ENCODE measurements around the gene PDE6A. TPM values are rescaled to one million over a fixed set of nuclear protein-coding genes. Genes with fewer than 3 reads are reported as not detected.

PDE6A gene
- total RNA-seq, 1 donor from 2014 or later: 0.14 TPM

- no peak overlapping the region for H2AFZ ChIP-seq (ENCODE audit: low read depth, low read length)
- H3K79me2 ChIP-seq (ENCODE audit: insufficient read depth, low read length): no peaks in the 10 kb centered on the region
- Mint-ChIP-seq H3K4me1 (ENCODE audit: low read depth, unreplicated experiment) (peaks cover 8% of the 10 kb centered on the region), H3K27me3 (ENCODE audit: low read depth, unreplicated experiment) (peaks cover 10% of the 10 kb centered on the region), H3K36me3 (ENCODE audit: low read depth, unreplicated experiment) (peaks cover 2% of the 10 kb centered on the region), H3K4me3 (ENCODE audit: unreplicated experiment) (no peak overlapping the region), H3K27ac (ENCODE audit: unreplicated experiment) (no peak overlapping the region), H3K9me3 (ENCODE audit: unreplicated experiment) (peaks cover 9% of the 10 kb centered on the region)
- H3K4me2 ChIP-seq (ENCODE audit: low read length): no peak overlapping the region
- H3K36me3 ChIP-seq (ENCODE audit: insufficient read depth, low read length): no peaks in the 10 kb centered on the region
- H4K20me1 ChIP-seq (ENCODE audit: insufficient read depth, low read length): no peaks in the 10 kb centered on the region
- FAIRE-seq (no peak), DNase-seq (ENCODE audit: low read depth) (no peak)
- no peaks in the 10 kb centered on the region for H3K4me1 ChIP-seq (ENCODE audit: insufficient read depth, low read length)
- peaks cover 8% of the 10 kb centered on the region for H3K27me3 ChIP-seq (ENCODE audit: insufficient read depth, low read length)
- no peaks in the 10 kb centered on the region for H3K9me3 ChIP-seq (ENCODE audit: insufficient read depth, low read depth, low read length)
- TF ChIP-seq CTCF (IDR thresholded peaks at IDR 0.05; ENCODE audit: insufficient read depth, low read depth, low read length) (no peak), EZH2 (IDR thresholded peaks at IDR 0.05; ENCODE audit: insufficient read depth, low read length) (no peak)
- H3K9ac ChIP-seq (ENCODE audit: low read length): no peak overlapping the region
- H3K27ac ChIP-seq (ENCODE audit: low read depth, low read length): no peak overlapping the region
- H3K4me3 ChIP-seq (ENCODE audit: insufficient read depth, low read depth, low read length): no peak overlapping the region
Measured at GRCh38 chr5:149869411-149869821, 75.2 kb downstream of the PDE6A start.

GRCh38 chr5:149865746-149866145 is 78.8 kb downstream of the PDE6A start:
- no peak for TF ChIP-seq EZH2 (IDR thresholded peaks at IDR 0.05; ENCODE audit: insufficient read depth, low read length)
- no peak for TF ChIP-seq CTCF (IDR thresholded peaks at IDR 0.05; ENCODE audit: insufficient read depth, low read depth, low read length)
- Histone ChIP-seq H3K4me2 (ENCODE audit: low read length) (no peak overlapping the region), H3K9ac (ENCODE audit: low read length) (no peak overlapping the region), H3K27ac (ENCODE audit: low read depth, low read length) (no peak overlapping the region), H4K20me1 (ENCODE audit: insufficient read depth, low read length) (no peaks in the 10 kb centered on the region), H2AFZ (ENCODE audit: low read depth, low read length) (no peak overlapping the region), H3K9me3 (ENCODE audit: insufficient read depth, low read depth, low read length) (no peaks in the 10 kb centered on the region), H3K4me3 (ENCODE audit: insufficient read depth, low read depth, low read length) (no peak overlapping the region), H3K4me1 (ENCODE audit: insufficient read depth, low read length) (no peaks in the 10 kb centered on the region), H3K36me3 (ENCODE audit: insufficient read depth, low read length) (no peaks in the 10 kb centered on the region), H3K79me2 (ENCODE audit: insufficient read depth, low read length) (no peaks in the 10 kb centered on the region), H3K27me3 (ENCODE audit: insufficient read depth, low read length) (peaks cover 3% of the 10 kb centered on the region)
- Mint-ChIP-seq H3K4me3 (ENCODE audit: unreplicated experiment) (no peak overlapping the region), H3K27ac (ENCODE audit: unreplicated experiment) (no peak overlapping the region), H3K36me3 (ENCODE audit: low read depth, unreplicated experiment) (peaks cover 2% of the 10 kb centered on the region), H3K9me3 (ENCODE audit: unreplicated experiment) (peaks cover 9% of the 10 kb centered on the region), H3K4me1 (ENCODE audit: low read depth, unreplicated experiment) (peaks cover 2% of the 10 kb centered on the region), H3K27me3 (ENCODE audit: low read depth, unreplicated experiment) (peaks cover 13% of the 10 kb centered on the region)
- FAIRE-seq (no peak), DNase-seq (ENCODE audit: low read depth) (no peak)

GRCh38 chr5:149863830-149864229 is 80.8 kb downstream of the PDE6A start:
- H3K9me3 Mint-ChIP-seq (ENCODE audit: unreplicated experiment): peaks cover 9% of the 10 kb centered on the region

More at GRCh38 chr5:149863830-149864229, 80.8 kb downstream of the PDE6A start:
- H3K27me3 ChIP-seq (ENCODE audit: insufficient read depth, low read length): peaks cover 2% of the 10 kb centered on the region
- Mint-ChIP-seq H3K36me3 (ENCODE audit: low read depth, unreplicated experiment) (peaks cover 2% of the 10 kb centered on the region), H3K27me3 (ENCODE audit: low read depth, unreplicated experiment) (peaks cover 13% of the 10 kb centered on the region), H3K27ac (ENCODE audit: unreplicated experiment) (no peak overlapping the region), H3K4me3 (ENCODE audit: unreplicated experiment) (no peak overlapping the region), H3K4me1 (ENCODE audit: low read depth, unreplicated experiment) (peaks cover 2% of the 10 kb centered on the region)
- H3K36me3 ChIP-seq (ENCODE audit: insufficient read depth, low read length): no peaks in the 10 kb centered on the region
- H3K9me3 ChIP-seq (ENCODE audit: insufficient read depth, low read depth, low read length): no peaks in the 10 kb centered on the region
- no peaks in the 10 kb centered on the region for H3K4me1 ChIP-seq (ENCODE audit: insufficient read depth, low read length)
- H2AFZ ChIP-seq (ENCODE audit: low read depth, low read length): no peak overlapping the region
- no peak overlapping the region for H3K9ac ChIP-seq (ENCODE audit: low read length)
- TF ChIP-seq EZH2 (IDR thresholded peaks at IDR 0.05; ENCODE audit: insufficient read depth, low read length) (no peak), CTCF (IDR thresholded peaks at IDR 0.05; ENCODE audit: insufficient read depth, low read depth, low read length) (no peak)
- H3K27ac ChIP-seq (ENCODE audit: low read depth, low read length): no peak overlapping the region
- H3K4me3 ChIP-seq (ENCODE audit: insufficient read depth, low read depth, low read length): no peak overlapping the region
- no peak overlapping the region for H3K4me2 ChIP-seq (ENCODE audit: low read length)
- no peaks in the 10 kb centered on the region for H4K20me1 ChIP-seq (ENCODE audit: insufficient read depth, low read length)
- FAIRE-seq (no peak), DNase-seq (ENCODE audit: low read depth) (no peak)
- H3K79me2 ChIP-seq (ENCODE audit: insufficient read depth, low read length): no peaks in the 10 kb centered on the region
